WTC11 (cell line): Measurements from ENCODE around the gene FLRT1.

ENCODE experiments used
- FOXK1 ChIP-seq: sonication (generic); formaldehyde crosslinking; IDR thresholded peaks from 2 replicates; pipeline ENCODE4 v1.8.0; 2022; ENCODE audit warnings: mild to moderate bottlenecking, moderate library complexity, missing genetic modification reagents
- ZNF317 ChIP-seq: sonication (generic); formaldehyde crosslinking; IDR thresholded peaks from 2 replicates; pipeline ENCODE4 v1.8.1; 2023; ENCODE audit warnings: low read depth, mild to moderate bottlenecking, moderate library complexity, missing genetic modification reagents, borderline replicate concordance
- TF ChIP-seq, protein P1 (sequence below): fragments of 200-600 bp; IDR thresholded peaks from 2 replicates; pipeline ENCODE4 v1.8.0; 2022; ENCODE audit warnings: antibody characterized with exemption
- TF ChIP-seq, protein P2 (sequence below): sonication (generic); formaldehyde crosslinking; IDR thresholded peaks from 2 replicates; pipeline ENCODE4 v1.8.1; 2023; ENCODE audit warnings: mild to moderate bottlenecking, missing genetic modification reagents
- TF ChIP-seq, protein P3 (sequence below): sonication (generic); formaldehyde crosslinking; IDR thresholded peaks from 2 replicates; pipeline ENCODE4 v1.8.1; 2023; ENCODE audit warnings: mild to moderate bottlenecking, moderate library complexity, missing genetic modification reagents

DNA sequence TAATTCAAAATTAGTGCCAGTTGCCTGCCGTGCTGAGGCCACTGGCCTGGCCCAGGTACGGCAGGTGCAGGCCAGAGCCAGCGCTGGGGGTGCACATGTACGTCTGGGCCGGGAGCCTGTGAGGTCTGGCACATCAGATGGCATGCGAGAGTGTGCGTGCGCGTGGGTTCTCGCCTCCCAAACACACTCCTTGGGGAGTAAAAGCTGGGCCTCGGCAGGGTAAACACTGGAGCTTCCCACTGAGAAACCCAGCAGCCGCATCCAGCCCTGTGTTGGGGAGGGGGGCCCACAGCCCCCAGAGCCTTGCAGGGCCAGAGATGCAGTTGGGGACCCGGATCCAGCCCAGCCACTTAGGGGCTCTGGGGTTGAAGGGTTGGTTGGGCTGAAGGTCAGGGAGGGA is 37.8 kb downstream of the FLRT1 start:
- TF ChIP-seq, protein P1, sequence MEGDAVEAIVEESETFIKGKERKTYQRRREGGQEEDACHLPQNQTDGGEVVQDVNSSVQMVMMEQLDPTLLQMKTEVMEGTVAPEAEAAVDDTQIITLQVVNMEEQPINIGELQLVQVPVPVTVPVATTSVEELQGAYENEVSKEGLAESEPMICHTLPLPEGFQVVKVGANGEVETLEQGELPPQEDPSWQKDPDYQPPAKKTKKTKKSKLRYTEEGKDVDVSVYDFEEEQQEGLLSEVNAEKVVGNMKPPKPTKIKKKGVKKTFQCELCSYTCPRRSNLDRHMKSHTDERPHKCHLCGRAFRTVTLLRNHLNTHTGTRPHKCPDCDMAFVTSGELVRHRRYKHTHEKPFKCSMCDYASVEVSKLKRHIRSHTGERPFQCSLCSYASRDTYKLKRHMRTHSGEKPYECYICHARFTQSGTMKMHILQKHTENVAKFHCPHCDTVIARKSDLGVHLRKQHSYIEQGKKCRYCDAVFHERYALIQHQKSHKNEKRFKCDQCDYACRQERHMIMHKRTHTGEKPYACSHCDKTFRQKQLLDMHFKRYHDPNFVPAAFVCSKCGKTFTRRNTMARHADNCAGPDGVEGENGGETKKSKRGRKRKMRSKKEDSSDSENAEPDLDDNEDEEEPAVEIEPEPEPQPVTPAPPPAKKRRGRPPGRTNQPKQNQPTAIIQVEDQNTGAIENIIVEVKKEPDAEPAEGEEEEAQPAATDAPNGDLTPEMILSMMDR = no peak
- TF ChIP-seq, protein P2, sequence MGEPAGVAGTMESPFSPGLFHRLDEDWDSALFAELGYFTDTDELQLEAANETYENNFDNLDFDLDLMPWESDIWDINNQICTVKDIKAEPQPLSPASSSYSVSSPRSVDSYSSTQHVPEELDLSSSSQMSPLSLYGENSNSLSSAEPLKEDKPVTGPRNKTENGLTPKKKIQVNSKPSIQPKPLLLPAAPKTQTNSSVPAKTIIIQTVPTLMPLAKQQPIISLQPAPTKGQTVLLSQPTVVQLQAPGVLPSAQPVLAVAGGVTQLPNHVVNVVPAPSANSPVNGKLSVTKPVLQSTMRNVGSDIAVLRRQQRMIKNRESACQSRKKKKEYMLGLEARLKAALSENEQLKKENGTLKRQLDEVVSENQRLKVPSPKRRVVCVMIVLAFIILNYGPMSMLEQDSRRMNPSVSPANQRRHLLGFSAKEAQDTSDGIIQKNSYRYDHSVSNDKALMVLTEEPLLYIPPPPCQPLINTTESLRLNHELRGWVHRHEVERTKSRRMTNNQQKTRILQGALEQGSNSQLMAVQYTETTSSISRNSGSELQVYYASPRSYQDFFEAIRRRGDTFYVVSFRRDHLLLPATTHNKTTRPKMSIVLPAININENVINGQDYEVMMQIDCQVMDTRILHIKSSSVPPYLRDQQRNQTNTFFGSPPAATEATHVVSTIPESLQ (CRISPR knock-in tag) = no peak
- TF ChIP-seq ZNF317 (CRISPR knock-in tag) (no peak), FOXK1 (CRISPR knock-in tag) (no peak)
- TF ChIP-seq, protein P3, sequence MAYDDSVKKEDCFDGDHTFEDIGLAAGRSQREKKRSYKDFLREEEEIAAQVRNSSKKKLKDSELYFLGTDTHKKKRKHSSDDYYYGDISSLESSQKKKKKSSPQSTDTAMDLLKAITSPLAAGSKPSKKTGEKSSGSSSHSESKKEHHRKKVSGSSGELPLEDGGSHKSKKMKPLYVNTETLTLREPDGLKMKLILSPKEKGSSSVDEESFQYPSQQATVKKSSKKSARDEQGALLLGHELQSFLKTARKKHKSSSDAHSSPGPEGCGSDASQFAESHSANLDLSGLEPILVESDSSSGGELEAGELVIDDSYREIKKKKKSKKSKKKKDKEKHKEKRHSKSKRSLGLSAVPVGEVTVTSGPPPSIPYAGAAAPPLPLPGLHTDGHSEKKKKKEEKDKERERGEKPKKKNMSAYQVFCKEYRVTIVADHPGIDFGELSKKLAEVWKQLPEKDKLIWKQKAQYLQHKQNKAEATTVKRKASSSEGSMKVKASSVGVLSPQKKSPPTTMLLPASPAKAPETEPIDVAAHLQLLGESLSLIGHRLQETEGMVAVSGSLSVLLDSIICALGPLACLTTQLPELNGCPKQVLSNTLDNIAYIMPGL (CRISPR knock-in tag) = no peak
